HepG2 (cell line): ENCODE data around the gene ZNF804B.

Experiments
- CBX2 ChIP-seq, 2 experiments: fragments of 200-600 bp in 1 of 2; sonication (generic); formaldehyde crosslinking in 1 of 2; IDR thresholded peaks; 2 replicates each; pipeline versions ENCODE4 v1.7.0 to v1.8.1; 2018 to 2022; ENCODE audit warnings: low read depth in 2 of 2, low read length in 1 of 2, mild to moderate bottlenecking in 1 of 2, missing genetic modification reagents in 1 of 2
- TOE1 ChIP-seq: sonication (generic); formaldehyde crosslinking; IDR thresholded peaks from 2 replicates; pipeline ENCODE4 v1.4.0; 2020; ENCODE audit warnings: mild to moderate bottlenecking, missing genetic modification reagents
- YY1 ChIP-seq: IDR thresholded peaks from 2 replicates; pipeline ENCODE4 v1.6.1; 2011; ENCODE audit warnings: low read length, low read depth, moderate library complexity, mild to moderate bottlenecking; ENCODE audit not compliant: insufficient read depth, insufficient replicate concordance
- ZBTB26 ChIP-seq: IDR thresholded peaks from 2 replicates; pipeline ENCODE4 v1.6.1; 2016; ENCODE audit warnings: missing compliant biosample characterization, missing genetic modification reagents, borderline replicate concordance
- ZBTB4 ChIP-seq: sonication (generic); formaldehyde crosslinking; IDR thresholded peaks from 2 replicates; pipeline ENCODE4 v1.4.0; 2020; ENCODE audit warnings: missing genetic modification reagents, mild to moderate bottlenecking, borderline replicate concordance
- ZFP41 ChIP-seq: sonication (generic); formaldehyde crosslinking; IDR thresholded peaks from 2 replicates; pipeline ENCODE4 v1.4.0; 2020; ENCODE audit warnings: mild to moderate bottlenecking, missing genetic modification reagents, borderline replicate concordance
- ZNF530 ChIP-seq: sonication (generic); formaldehyde crosslinking; IDR thresholded peaks from 2 replicates; pipeline ENCODE4 v1.5.0; 2020; ENCODE audit warnings: low read depth, mild to moderate bottlenecking, missing genetic modification reagents
- TF ChIP-seq, protein P1 (sequence below): sonication (generic); formaldehyde crosslinking; IDR thresholded peaks from 2 replicates; pipeline ENCODE4 v1.5.0; 2020; ENCODE audit warnings: mild to moderate bottlenecking, missing genetic modification reagents, moderate library complexity

DNA sequence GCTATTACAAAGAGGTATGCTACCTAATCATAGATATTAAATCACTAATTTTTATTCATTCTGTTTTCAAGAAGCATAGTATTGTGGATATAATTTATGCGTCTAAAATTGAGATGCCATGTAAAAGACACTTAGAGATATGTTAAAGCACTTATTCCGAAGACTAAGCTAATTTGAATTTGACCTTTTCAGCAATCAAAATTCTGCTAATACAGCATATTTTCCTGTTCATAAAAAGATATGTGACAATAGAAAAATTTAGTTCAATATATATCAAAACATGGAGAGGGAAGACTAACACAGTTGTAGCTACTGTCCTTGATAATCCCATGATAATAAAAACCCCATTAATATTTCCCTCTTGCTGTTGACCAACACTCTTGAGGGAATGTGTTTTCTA is 422.6 kb downstream of the ZNF804B start:
- TF ChIP-seq, protein P1, sequence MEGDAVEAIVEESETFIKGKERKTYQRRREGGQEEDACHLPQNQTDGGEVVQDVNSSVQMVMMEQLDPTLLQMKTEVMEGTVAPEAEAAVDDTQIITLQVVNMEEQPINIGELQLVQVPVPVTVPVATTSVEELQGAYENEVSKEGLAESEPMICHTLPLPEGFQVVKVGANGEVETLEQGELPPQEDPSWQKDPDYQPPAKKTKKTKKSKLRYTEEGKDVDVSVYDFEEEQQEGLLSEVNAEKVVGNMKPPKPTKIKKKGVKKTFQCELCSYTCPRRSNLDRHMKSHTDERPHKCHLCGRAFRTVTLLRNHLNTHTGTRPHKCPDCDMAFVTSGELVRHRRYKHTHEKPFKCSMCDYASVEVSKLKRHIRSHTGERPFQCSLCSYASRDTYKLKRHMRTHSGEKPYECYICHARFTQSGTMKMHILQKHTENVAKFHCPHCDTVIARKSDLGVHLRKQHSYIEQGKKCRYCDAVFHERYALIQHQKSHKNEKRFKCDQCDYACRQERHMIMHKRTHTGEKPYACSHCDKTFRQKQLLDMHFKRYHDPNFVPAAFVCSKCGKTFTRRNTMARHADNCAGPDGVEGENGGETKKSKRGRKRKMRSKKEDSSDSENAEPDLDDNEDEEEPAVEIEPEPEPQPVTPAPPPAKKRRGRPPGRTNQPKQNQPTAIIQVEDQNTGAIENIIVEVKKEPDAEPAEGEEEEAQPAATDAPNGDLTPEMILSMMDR (CRISPR knock-in tag), result no peak
- TF ChIP-seq YY1, result no peak
- TF ChIP-seq ZNF530 (CRISPR knock-in tag), result no peak
- TF ChIP-seq ZBTB4 (CRISPR knock-in tag), result no peak
- no peak for TF ChIP-seq CBX2 (IDR thresholded peaks at IDR 0.05; ENCODE audit: low read depth, low read length)
- no peak for TF ChIP-seq CBX2 (CRISPR knock-in tag; IDR thresholded peaks at IDR 0.05; ENCODE audit: low read depth)
- TF ChIP-seq ZBTB26 (CRISPR knock-in tag), result no peak
- TF ChIP-seq ZFP41 (CRISPR knock-in tag), result no peak
- no peak for TF ChIP-seq TOE1 (CRISPR knock-in tag)
